ENCODE data around the gene PRPF40B. TPM values are rescaled to one million over a fixed set of nuclear protein-coding genes. Genes with fewer than 3 reads are reported as not detected.

PRPF40B gene
- 10 to 100 TPM in 1 of 2 experiments, 1 to 10 TPM in 1; 9.3 to 11.4 TPM for total RNA-seq

DNA sequence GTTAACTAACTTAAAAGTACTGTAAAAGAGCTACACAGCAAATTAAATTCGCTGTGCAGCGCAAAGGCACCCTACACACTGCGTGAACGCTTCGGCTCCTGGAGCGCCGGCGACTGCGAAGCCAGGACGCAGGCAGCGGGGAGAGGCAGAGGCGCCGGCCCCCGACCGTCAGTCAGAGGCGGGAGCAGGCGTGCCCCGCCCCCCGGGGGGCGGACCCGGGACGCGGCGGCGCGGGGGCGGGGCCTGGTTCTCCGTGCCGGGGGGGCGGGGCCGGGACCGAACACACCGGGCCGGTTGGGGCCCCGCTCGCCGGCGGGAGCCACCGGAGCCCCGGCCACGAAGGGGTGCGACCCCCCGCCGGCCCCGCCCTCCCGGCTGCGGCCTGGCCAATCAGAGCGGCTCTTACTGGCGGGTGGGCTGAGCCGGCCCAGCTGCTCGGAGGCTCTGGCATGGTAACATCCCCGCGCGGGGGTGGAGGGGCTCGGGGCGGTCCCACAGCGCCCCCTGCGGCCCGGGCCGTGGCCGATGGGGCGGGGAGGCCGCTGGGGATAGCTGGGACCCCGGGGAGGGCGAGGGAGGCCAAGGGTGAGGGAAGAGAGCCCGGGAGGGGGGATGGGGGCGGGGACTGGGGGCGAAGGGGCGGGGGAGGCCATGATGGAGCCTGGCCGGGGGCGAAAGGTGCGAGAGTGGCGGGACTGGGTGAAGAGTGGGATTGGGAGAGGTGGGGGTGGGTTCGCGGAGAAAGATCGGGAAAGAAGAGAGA lies at the start of gene PRPF40B:
Gene PRPF40B (plus strand): TSS at position 420 of the 763 bp plus-strand sequence. CDS start 30 bp downstream, at position 450.
- CTCF ChIA-PET = interaction anchor here (0.6 to 3.8 kb wide), 12 partner anchors 9 to 179 kb away, joined by 3 to 17 read pairs (median 3); partner anchors contain the start of gene TMBIM6

DNA sequence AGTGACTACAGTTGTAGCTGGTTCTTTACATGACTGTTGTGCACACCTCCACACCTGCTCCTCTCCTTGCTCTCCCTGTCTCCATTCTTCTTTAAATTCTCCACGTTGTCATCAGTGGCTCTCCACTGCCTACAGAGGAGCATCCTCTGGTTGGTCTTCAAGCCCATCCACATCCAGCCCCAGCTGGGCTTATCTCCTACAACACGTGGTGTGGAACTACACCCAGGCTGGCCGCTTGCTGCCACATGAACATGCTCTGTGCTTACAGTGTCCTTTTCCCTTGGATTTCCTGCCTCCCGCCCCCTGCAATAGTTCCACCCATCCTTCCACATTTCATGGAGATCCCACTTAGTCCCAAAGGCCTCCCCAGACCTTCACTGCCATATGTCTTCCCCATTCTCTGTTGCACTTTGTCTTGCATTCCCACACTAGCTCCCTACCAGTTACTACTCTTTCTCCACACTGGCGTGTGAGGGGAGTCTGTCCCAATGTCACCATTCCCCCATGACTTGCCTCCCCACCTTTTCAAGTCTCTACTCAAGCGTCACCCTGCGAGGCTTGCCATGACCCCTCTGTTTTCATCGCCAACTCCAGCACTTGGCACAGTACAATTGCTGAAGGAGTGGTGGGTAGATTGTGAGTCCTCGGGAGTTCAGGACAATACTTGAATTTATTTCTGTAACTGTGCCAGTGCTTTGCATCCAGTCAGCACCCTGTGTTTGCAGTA lies 45.6 kb upstream of the PRPF40B start:
- CTCF ChIA-PET = no interaction called here
- POLR2A ChIA-PET = no interaction called here

More for the DNA sequence above, at the start of gene PRPF40B:
- POLR2A ChIA-PET = interaction anchor here (0.6 to 1.4 kb wide), 9 partner anchors 40 to 461 kb away, joined by 3 to 5 read pairs (median 4); no protein-coding TSS in a partner anchor

DNA sequence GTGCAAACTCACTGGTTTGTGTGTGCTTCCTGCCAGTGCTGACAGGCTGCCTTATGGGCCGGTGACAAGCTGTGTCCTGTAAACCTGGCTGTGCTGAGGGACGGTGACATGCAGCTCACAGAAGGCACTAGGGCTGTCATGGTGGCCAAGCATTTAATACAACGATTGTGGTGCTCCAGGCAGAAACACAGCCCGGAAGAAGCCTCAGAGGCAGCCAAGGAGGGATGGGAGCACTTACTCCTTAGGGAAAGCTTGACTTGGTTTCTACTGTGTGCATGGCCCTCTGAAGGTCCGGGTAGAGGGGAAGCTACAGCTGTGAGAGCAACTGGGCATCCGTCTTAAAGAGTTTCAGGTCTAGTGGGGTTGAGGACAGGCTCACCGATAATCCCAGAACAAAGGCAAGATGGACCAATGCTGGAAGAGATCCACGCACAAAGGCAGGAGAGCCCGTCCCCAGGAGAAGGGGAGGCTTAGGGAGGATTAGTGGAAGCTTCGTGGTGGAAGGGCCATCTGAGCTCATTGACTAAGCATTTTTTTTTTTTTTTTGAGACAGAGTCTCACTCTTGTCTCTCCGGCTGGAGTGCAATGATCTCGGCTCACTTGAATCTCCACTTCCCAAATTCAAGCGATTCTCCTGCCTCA lies 44.8 kb upstream of the PRPF40B start:
- ChIA-PET POLR2A (no interaction called here), CTCF (interaction anchor here (0.8 to 1.2 kb wide), 2 partner anchors 45 to 59 kb away, joined by 3 to 4 read pairs; partner anchors contain the start of gene PRPF40B)

- ChIA-PET POLR2A (no interaction called here), CTCF (interaction anchor here (0.7 to 2.0 kb wide), 8 partner anchors 8 to 233 kb away, joined by 3 to 10 read pairs (median 4); no protein-coding TSS in a partner anchor)
Observed at GRCh38 chr12:49580572-49581535, 42.5 kb upstream of the PRPF40B start.

DNA sequence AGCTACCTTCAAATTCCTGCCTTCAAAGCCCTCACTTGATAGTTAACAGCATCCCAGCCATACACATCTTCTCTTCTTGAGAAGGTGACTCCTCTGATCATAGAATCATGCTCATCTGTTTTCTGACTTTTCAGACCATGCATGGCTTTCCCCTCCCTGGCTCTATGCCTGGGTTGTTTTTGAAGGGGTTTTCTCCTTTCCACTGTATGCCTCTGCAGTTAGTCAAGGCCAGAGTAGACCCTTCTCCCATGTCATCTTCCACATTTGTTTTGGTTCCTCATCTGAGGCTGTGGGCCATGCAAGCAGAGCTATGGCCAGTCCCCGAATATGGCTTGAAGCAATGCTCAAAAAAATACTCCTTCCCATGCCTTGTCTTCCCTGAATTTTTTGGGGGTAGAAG lies 41.2 kb upstream of the PRPF40B start:
- POLR2A ChIA-PET = no interaction called here
- CTCF ChIA-PET = interaction anchor here (0.7 kb wide), 1 partner anchor 223 kb away, joined by 4 read pairs; no protein-coding TSS in a partner anchor

DNA sequence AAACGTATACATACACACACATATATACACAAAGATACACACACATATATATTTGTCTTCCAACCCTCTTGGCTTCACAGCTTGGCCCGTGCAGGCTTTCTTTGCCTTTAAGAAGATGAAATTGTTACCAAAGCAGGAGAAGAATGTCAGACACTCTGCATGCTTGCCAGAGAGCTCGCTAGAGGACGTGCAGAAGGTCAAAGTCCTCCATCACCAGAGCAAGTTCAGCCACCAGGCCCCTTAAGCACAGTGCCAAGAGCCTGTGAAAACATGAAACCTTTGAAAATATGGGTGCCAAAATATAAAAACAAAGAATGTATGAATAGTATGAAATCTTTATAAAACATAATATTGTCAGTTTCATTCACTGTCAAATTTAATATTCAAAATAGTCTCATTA lies 40.5 kb upstream of the PRPF40B start:
- CTCF ChIA-PET = interaction anchor here (1.1 kb wide), 1 partner anchor 69 kb away, joined by 3 read pairs; no protein-coding TSS in a partner anchor

GRCh38 chr12:49583366-49584094 lies 39.8 kb upstream of the PRPF40B start:
- ChIA-PET POLR2A (no interaction called here), CTCF (interaction anchor here (1.0 to 1.1 kb wide), 2 partner anchors 41 to 70 kb away, joined by 3 read pairs; no protein-coding TSS in a partner anchor)

More for the DNA sequence above, 40.5 kb upstream of the PRPF40B start:
- POLR2A ChIA-PET = no interaction called here

- ChIA-PET POLR2A (no interaction called here), CTCF (interaction anchor here (1.0 kb wide), 1 partner anchor 40 kb away, joined by 3 read pairs; no protein-coding TSS in a partner anchor)
Observed at GRCh38 chr12:49584591-49584990, 38.8 kb upstream of the PRPF40B start.

DNA sequence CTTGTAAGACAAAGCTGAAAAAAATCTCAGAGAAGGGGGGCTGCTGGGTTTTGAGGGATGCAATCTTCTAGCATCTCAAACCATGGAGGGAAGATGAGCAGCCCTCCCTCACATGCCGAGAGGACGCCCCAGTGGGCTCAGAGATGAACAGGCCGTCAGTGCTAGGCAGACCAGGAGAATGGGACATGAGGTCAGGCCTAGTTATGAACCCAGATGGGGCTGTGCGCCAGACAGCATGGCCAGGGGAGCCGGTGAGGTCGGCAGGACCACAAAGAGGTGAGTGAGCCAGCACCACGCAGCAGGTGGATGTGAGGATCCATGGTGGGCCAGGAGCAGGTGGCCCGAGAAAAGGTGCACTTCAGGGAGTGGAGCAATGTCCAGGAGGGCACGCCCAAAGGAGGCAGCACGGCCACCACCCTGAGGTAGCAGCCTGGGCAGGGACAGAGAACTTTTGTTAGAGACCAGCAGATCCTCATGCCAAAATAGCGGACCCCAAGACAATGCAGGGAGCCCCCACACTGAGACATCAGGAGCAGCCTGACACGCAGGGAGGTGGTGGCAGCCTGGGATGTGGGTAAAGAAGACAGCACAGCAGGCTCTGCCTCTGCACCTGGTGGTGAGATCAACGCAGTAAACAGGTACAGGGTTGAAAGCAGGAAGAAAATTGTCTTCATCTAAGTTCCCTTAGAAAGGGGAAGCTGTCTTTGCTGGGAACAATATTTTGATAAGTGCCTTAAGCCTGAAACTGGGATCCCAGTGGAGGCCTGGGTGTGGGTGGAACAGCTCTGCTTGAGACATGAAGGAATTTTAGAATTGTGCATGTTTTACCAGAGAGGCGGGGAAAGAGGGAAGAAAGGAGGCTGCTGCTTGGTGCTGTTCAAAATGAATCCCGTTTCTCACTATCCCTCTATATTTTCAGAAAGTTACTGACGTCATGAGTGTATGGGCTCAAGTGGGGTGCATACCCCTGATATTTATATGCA lies 37.6 kb upstream of the PRPF40B start:
- CTCF ChIA-PET = no interaction called here
- POLR2A ChIA-PET = no interaction called here

DNA sequence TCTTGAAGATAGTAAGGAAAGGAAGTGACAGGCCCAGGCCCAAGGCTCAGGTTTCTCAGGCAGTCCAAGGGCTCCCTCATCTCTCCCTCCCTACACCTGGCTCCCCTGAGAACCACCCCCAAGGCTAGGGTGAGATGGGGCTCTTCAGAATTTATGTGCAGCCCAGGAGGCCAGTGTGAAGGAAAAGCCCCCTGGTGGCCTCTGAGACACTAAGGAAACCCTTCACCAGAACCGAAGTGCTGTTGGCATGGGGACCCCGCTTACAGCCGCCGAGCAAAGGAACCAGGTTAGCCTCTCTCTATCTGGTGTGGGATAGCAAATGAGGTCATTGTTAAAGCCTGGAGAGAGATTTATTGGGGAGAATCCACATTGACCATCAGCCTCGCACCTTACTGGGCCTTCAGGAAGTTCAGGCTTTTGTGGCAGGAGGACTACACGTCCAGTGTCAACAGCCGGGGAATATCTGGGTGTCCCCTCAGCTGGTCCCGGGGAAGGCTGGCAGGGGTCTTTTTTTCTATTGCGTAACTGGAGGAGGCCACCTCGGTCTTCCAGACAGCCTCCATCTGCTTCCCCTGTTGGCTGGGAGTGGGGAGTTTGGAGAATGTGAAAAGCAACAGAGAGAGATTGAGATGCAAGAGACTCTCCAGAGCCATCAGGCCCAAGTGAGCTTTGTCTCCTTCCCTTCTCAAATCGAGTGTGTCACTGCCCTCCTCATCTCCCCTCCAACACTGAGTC lies 36.0 kb upstream of the PRPF40B start:
- ChIA-PET POLR2A (no interaction called here), CTCF (no interaction called here)

DNA sequence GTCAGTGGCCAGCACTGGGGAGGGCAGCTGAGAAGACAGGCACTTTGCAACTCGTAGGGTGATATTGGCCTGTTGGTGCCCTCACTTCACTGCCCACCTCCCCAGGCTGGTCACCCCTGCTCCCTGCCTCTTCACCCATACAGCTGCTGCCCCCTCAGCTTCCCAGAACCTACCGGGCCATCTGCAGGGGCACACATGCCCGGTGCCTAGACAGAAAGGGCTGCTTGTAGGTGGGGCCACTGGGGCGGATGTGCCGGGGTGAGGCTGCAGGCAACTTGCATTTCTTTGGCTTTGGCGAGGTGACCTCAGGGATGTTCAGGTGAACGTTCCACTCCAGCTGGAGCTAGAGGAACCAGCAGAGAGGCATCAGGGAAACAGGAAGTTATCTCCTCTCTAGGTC lies 35.1 kb upstream of the PRPF40B start:
- ChIA-PET CTCF (interaction anchor here (1.1 kb wide), 1 partner anchor 8 kb away, joined by 3 read pairs; no protein-coding TSS in a partner anchor), POLR2A (no interaction called here)

DNA sequence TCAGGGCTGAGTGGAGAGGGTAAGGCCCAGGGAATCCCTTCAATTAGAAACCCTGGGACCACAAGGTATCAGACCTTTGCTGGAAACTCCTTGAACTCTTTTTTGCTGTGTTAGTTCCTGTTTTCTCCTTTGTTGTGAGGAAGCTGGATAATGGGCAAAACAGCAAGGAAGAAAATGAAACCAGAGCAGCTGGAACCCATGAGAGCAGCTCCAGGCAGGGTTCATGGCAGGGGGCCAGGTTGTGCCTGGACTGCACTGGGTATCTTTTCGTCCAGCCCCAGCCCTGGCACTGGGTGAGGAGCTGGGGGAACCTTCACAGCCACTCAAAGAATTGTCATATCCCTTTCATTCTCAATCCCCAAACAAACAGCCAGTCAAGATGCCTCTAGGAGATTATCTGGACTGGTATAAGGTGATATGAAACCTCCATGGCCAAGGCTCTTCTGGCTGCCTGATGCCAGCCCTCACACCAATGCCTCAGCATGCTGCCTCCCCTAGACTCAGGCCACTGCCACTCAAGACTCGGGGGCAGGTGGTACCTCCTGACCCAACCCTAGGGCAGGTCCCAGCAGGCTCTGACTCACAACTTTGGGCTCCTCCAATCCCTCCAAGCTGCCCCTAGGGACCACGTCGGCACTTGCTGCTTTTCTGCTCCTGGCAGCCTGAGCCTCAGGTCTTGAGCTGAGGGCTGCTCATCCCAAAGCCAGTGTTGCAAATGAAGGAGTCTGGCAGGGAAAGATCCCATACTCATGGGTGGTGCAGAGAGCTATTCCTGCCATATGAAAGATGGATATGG lies 34.4 kb upstream of the PRPF40B start:
- POLR2A ChIA-PET = no interaction called here
- CTCF ChIA-PET = interaction anchor here (1.1 kb wide), 1 partner anchor 9 kb away, joined by 3 read pairs; no protein-coding TSS in a partner anchor

- CTCF ChIA-PET = no interaction called here
Observed at GRCh38 chr12:49598527-49598926, 24.8 kb upstream of the PRPF40B start.

GRCh38 chr12:49599961-49600360 lies 23.4 kb upstream of the PRPF40B start:
- POLR2A ChIA-PET = no interaction called here

More at GRCh38 chr12:49598527-49598926, 24.8 kb upstream of the PRPF40B start:
- POLR2A ChIA-PET = no interaction called here

GRCh38 chr12:49603721-49604120 lies 19.6 kb upstream of the PRPF40B start:
- ChIA-PET POLR2A (no interaction called here), CTCF (no interaction called here)

More at GRCh38 chr12:49599961-49600360, 23.4 kb upstream of the PRPF40B start:
- CTCF ChIA-PET = no interaction called here
